GM12892 (cell line): ENCODE data around the gene TTC23L.

Source experiments
- POLR2A ChIP-seq: IDR thresholded peaks from 2 replicates; pipeline ENCODE4 v1.6.1; 2011; ENCODE audit warnings: low read depth, low read length, control low read depth
- POLR2AphosphoS5 ChIP-seq: IDR thresholded peaks from 2 replicates; pipeline ENCODE4 v1.6.1; 2011; ENCODE audit warnings: low read depth, low read length, control low read depth
- TAF1 ChIP-seq: IDR thresholded peaks from 2 replicates; pipeline ENCODE4 v1.6.1; 2011; ENCODE audit warnings: low read depth, mild to moderate bottlenecking, control low read depth, low read length, borderline replicate concordance

- TF ChIP-seq POLR2AphosphoS5 (no peak), POLR2A (no peak), TAF1 (no peak)
Observed at GRCh38 chr5:34898258-34898895, 59.4 kb downstream of the TTC23L start.
